Chondrocyte (in vitro differentiated cells): ENCODE results near the gene AK3. TPM values are rescaled to one million over a fixed set of nuclear protein-coding genes. Genes with fewer than 3 reads are reported as not detected.
"Not testable (repeated sequence)": the region's sequence is repeated elsewhere in the genome, so short reads cannot be mapped to it uniquely, and the experiment has no call there.

ENCODE experiments used
- DNase-seq: peaks from one replicate; pipeline ENCODE4 v3.0.0; 2021; ENCODE audit warnings: mixed read lengths, low spot score
- H3K27ac Mint-ChIP-seq: one replicate; pipeline ENCODE4 v1.8.0; 2021; ENCODE audit warnings: mild to moderate bottlenecking, moderate library complexity, mixed read lengths; ENCODE audit not compliant: unreplicated experiment
- H3K27me3 Mint-ChIP-seq: 2 replicates; pipeline ENCODE4 v1.8.0; 2021; ENCODE audit warnings: low read depth, mixed read lengths
- H3K36me3 Mint-ChIP-seq: 2 replicates; pipeline ENCODE4 v1.8.0; 2021; ENCODE audit warnings: low read depth, mixed read lengths
- H3K4me1 Mint-ChIP-seq: 2 replicates; pipeline ENCODE4 v1.8.0; 2021; ENCODE audit warnings: low read depth, mild to moderate bottlenecking, mixed read lengths
- H3K4me3 Mint-ChIP-seq: one replicate; pipeline ENCODE4 v1.8.0; 2021; ENCODE audit warnings: mild to moderate bottlenecking, moderate library complexity, mixed read lengths; ENCODE audit not compliant: unreplicated experiment
- H3K9me3 Mint-ChIP-seq: 2 replicates; pipeline ENCODE4 v1.8.0; 2021; ENCODE audit warnings: low read depth, mixed read lengths
- CTCF ChIP-seq: fragments of 200-600 bp; sonication (generic); IDR thresholded peaks from 2 replicates; pipeline ENCODE4 v1.5.0; 2021; ENCODE audit warnings: antibody characterized with exemption, mild to moderate bottlenecking, moderate library complexity
- total RNA-seq: library from RNA; stranded (reverse); gene quantifications from 3 replicates; pipeline ENCODE4 v1.2.1, GENCODE V29; 2021

Gene AK3
- total RNA-seq, 1 donor from 2014 or later, result 39.7 TPM

DNA sequence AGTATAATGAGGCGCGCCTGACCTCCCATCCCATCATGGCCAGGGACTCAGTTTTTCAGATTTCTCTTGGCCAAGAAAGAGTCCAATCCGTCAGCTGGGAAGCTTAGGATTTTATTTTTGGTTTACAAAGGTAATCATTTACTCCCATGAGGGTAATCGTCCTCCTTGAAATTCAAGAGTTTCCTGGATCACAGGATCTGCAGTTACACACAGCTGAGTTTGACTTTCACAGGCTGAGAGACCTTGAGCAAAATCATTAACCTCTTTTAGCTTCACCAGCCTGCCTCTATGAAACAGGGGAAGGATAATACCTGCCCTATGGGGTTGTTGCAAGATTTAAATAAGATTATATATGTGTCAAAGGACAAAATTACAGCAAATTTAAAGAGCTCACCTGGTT is 15.4 kb upstream of the AK3 start:
- Mint-ChIP-seq H3K4me1 (peaks cover 11% of the 10 kb centered on the region), H3K9me3 (no peaks in the 10 kb centered on the region)

GRCh38 chr9:4755026-4755609 is 14.1 kb upstream of the AK3 start:
- Mint-ChIP-seq H3K27me3 (no peaks in the 10 kb centered on the region), H3K27ac (no peak overlapping the region), H3K36me3 (no peaks in the 10 kb centered on the region), H3K4me1 (peaks cover 13% of the 10 kb centered on the region), H3K4me3 (no peak overlapping the region), H3K9me3 (no peaks in the 10 kb centered on the region)
- no peak for TF ChIP-seq CTCF
- no peak for DNase-seq

More for the DNA sequence above, 15.4 kb upstream of the AK3 start:
- Mint-ChIP-seq H3K4me3 (no peak overlapping the region), H3K27ac (no peak overlapping the region), H3K27me3 (peaks cover 1% of the 10 kb centered on the region), H3K36me3 (no peaks in the 10 kb centered on the region)
- DNase-seq, result no peak
- no peak for TF ChIP-seq CTCF

DNA sequence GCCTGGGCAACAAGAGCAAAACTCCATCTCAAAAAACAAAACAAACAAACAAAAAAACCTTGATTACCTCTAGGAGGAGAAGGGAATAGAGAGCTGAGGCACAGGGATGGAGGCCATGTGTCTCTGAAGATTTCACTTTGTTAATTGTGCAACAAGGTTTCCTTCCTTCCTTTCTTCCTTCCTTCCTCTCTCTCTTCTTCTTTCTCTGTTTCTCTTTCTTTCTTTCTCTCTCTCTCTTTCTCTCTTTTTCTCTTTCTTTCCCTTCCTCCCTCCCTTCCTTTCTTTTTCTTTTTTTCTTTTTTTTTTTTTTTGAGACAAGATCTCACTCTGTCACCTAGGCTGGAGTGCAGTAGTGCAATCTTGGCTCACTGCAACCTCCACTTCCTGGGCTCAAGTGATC is 13.5 kb upstream of the AK3 start:
- H3K27ac Mint-ChIP-seq, H3K27me3 Mint-ChIP-seq, DNase-seq, H3K4me3 Mint-ChIP-seq, H3K9me3 Mint-ChIP-seq, H3K36me3 Mint-ChIP-seq: not testable (repeated sequence)
- H3K4me1 Mint-ChIP-seq, result peaks cover 16% of the 10 kb centered on the region

- no peak for DNase-seq
- Mint-ChIP-seq H3K27ac (peak overlapping the region; percentile 39), H3K4me1 (peaks cover 8% of the 10 kb centered on the region), H3K4me3 (no peak overlapping the region), H3K36me3 (no peaks in the 10 kb centered on the region), H3K9me3 (no peaks in the 10 kb centered on the region), H3K27me3 (no peaks in the 10 kb centered on the region)
- peak; percentile 84 for TF ChIP-seq CTCF
Observed at GRCh38 chr9:4750023-4750673, 9.1 kb upstream of the AK3 start.

DNA sequence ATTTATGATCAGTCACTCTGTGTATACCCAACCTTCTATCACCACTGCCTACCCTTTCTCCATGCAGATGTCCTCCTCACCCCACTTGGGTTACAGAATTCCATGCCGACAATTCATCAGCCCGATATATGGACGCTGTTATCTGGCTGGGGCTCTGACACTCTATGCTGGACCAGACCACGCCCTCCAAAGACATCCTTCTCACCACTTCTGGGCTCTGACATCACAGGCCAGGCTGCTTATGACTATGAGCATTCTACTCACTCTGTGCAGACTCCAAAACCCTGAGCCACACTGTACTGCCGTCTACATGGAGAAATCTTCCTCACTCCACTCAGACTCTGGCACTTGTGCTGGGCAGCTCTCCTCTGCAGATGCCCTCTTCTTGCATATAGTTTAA is 7.6 kb upstream of the AK3 start:
- H3K4me3 Mint-ChIP-seq, result no peak overlapping the region
- no peaks in the 10 kb centered on the region for H3K27me3 Mint-ChIP-seq
- no peaks in the 10 kb centered on the region for H3K36me3 Mint-ChIP-seq
- H3K27ac Mint-ChIP-seq, result no peak overlapping the region
- peaks cover 5% of the 10 kb centered on the region for H3K4me1 Mint-ChIP-seq
- no peak for DNase-seq
- H3K9me3 Mint-ChIP-seq, result peaks cover 4% of the 10 kb centered on the region
- no peak for TF ChIP-seq CTCF
